CD4-positive, alpha-beta T cell treated with Interleukin-15 for 4 hours (primary cell): ENCODE measurements around the gene WSB1.
"Not testable (repeated sequence)": the region's sequence is repeated elsewhere in the genome, so short reads cannot be mapped to it uniquely, and the experiment has no call there.

Source experiments
- DNase-seq: peaks from one replicate; pipeline ENCODE4 v3.0.0-alpha.2; 2020; ENCODE audit warnings: low spot score

Gene WSB1, protein sequence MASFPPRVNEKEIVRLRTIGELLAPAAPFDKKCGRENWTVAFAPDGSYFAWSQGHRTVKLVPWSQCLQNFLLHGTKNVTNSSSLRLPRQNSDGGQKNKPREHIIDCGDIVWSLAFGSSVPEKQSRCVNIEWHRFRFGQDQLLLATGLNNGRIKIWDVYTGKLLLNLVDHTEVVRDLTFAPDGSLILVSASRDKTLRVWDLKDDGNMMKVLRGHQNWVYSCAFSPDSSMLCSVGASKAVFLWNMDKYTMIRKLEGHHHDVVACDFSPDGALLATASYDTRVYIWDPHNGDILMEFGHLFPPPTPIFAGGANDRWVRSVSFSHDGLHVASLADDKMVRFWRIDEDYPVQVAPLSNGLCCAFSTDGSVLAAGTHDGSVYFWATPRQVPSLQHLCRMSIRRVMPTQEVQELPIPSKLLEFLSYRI

DNA sequence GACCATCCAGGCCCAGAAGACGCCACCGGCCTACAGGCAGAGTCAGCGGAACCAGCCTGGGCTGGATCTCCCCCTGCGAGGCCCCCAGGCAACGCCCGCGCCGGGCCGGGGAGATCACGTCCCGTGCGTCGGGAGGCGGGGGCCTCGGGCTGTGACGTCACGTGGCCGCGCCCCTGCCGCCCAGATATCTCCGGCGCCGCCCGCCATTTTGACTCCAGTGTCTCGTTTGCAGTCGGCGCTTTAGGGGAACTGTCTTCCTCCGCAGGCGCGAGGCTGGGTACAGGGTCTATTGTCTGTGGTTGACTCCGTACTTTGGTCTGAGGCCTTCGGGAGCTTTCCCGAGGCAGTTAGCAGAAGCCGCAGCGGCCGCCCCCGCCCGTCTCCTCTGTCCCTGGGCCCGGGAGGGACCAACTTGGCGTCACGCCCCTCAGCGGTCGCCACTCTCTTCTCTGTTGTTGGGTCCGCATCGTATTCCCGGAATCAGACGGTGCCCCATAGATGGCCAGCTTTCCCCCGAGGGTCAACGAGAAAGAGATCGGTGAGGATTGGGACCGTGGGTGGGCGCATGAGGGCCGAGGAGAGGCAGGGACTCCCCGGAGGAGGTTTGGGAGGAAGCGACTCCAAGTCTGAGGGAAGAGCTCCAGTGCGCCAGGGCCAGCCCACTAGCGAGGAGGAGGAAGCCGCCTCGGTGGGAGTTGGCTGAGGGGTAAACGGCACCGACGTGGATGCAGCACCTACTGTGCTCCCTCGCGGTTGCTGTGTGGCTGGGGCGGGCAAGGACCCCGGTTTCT is at the start of gene WSB1:
WSB1 (plus strand) TSS at position 217 of the 791 bp plus-strand sequence; CDS start at position 499, 282 bp downstream.
- DNase-seq = peak; percentile 91

DNA sequence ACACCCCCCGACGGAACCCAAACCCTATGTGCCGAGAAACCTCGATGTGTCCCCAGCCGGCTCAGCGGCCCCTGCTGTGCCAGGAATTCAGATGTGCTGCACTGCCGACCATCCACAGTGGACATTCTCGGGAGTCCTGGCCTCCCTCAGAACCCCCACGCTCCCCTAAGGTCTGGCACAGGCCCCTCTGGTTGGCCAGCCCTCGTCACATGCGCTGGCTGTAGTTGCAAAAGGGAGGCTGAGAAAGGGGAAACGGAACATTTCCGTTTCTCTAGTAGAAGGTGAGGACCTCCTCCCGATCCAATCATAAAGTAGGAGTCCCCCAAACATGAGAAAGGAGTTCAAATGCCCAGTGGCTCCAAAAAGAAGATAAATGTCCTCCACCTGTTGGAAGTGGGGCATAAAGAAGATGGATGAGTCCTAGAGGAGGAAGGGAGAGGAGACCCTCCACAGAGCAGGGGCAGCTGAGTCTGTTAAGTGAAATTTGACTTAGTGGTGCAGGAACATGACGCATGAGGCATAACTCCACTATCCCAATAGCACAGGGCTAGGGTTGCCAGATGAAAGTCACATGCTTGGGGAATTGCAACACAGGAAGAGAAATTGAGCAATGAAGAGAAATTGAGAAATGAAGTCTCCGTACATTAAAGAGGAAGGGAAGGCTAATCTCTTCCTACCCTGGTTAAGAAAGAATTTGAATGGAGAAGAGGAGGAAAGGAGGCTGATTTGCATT is 49.3 kb upstream of the WSB1 start:
- DNase-seq = peak; percentile 6

DNA sequence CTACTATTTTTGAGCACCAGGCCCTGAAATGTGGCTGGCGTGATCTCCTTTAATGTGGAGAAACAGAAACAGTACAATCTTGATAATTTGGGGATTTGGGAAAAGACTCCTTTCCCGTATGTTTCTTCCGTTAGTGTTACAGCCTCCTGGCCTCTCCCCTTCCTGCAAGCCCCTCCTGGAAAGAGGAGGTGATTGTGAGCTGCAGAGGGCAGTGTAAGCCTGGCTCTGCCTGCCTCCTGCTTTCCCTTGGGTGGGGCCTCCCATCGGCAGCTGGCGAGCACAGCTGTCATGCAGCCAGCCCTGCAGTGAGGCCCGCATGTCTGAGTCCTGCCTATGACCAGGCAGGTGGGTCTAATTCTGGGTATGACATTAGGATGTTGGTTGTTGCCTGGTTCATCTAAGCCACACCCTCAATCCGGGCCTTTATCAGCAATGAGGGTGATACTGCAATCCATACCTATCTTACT is 48.7 kb upstream of the WSB1 start:
- peak; percentile 39 for DNase-seq

DNA sequence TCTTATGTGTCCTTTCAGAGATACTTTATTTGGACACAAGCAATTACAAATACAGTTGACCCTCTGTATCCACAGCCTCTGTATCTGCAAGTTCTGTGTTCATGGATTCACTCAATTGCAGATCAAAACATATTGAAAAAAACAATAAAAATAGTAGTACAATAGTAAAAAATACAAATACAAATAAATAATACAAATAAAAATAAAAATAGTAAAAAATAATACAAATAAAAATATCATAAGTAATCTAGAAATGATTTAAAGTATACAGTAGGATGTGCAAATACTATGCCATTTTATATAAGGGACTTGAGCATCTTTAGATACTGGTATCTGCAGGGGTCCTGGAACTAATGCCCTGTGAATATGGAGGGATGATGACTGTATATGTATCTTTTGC is 47.4 kb upstream of the WSB1 start:
- DNase-seq = no peak

DNA sequence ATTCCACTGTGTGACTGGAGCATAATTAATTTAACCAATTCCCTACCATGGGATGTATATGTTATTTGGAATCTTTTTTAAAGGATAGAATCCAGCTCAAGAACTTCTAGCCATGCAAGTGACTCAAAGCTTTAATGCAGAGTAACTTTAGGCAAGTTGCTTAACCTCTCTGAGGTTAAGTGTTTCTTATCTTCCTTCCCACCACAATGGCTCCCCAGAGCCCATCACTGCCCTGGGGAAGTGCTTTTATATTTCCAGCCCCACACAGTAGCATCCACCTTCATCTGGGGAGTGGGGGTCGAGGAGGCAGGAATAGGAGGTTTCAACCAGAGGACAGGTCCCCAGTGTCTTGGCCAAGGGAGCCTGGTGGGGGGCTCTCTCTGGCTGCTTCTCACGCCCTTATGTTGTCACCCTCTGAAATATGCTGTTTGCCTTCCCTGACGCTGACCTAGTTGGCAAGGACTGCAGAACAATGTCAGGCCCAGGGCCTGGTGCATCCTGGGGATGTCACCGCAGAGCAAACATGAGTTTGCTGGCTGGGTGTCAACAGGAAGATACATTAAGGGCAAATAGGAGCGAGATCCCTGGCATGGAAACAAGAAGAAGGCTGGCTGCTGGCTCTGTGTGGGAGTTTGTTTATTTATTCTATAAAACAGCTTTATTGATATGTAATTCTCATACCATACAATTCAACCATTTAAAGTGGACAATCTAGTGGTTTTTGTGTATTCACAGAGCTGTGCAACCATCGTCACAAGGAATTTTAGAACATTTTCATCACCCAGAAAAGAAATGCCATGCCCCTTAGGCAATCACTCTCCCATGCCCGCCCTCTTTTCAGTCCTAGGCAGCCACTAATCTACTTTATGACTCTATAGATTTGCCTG is 46.6 kb upstream of the WSB1 start:
- DNase-seq = no peak

DNA sequence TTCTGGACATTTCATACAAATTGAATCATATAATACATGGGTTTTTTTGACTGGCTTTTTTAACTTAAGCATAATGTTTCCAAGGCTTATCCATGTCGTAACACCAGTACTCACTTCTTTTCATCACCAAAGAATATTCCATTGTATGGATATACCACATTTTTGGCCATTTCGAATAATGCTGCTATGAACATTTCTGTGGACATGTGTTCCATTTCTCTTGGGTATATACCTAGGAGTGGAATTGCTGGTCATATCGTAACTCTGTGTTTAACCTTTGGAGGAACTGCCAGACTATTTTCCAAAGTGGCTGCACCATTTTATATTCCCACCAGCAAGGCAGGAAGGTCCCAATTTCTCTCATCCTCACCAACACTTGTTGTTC is 46.0 kb upstream of the WSB1 start:
- DNase-seq = no peak

DNA sequence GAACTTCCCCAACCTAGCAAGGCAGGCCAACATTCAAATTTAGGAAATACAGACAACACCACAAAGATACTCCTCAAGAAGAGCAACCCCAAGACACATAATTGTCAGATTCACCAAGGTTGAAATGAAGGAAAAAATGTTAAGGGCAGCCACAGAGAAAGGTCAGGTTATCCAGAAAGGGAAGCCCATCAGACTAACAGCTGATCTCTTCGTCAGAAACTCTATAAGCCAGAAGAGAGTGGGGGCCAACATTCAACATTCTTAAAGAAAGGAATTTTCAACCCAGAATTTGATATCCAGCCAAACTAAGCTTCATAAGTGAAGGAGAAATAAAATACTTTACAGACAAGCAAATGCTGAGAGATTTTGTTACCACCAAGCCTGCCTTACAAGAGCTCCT is 43.1 kb upstream of the WSB1 start:
- DNase-seq = not testable (repeated sequence)

DNA sequence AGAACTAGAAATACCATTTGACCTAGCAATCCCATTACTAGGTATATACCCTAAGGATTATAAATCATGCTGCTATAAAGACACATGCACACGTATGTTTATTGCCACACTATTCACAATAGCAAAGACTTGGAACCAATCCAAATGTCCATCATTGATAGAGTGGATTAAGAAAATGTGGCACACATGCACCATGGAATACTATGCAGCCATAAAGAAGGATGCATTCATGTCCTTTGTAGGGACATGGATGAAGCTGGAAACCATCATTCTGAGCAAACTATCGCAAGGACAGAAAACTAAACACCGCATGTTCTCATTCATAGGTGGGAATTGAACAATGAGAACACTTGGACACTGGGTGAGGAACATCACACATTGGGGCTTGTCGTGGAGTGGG is 39.1 kb upstream of the WSB1 start:
- DNase-seq = not testable (repeated sequence)

DNA sequence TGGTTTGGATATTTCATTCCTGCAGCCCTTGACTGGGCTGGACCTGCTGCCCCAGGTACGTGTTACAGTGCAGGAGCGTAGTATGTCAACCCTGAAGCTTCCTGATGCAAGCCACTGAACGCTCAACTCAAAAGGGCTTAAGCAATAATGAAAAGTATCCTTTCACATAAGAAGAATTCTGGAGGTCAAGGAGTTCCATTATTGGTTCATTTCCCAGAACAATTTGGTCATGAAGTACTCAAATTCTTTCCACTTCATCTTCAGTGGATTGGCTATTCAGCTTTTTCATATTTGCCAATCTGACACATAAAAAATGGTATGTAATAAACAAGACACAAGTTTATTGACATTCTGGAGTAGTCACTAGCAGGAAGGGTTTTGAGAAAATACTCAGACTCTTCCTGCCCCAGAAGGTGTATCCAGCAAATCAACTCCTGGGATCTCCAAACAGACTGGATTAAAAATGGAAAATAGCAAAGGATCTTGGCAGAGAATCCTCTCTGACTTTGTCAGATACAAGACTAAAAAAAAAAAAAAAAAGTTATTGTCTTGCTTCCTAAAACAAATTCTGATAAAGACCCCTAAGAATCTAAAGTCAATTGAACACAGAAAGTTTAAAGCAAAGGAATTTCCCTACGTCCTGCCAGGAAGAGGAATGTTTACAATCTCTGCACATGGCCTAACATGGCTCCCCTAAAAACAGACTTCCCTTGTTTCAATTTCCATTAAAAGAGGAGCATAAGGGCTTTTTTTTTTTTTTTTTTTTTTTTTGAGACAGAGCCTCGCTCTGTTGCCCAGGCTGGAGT is 37.5 kb upstream of the WSB1 start:
- DNase-seq = no peak

DNA sequence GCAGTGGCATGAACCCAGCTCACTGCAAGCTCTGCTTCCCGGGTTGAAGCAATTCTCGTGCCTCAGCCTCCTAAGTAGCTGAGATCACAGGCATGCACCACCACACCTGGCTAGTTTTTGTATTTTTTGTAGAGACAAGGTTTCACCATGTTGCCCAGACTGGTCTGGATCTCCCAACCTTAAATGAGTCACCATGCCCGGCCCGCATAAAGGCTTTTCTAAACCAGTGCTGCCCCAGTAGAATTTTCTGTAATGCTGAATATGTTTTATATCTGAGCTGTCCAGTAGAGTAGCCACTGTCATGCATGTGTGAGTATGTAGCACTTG is 36.9 kb upstream of the WSB1 start:
- DNase-seq = no peak

DNA sequence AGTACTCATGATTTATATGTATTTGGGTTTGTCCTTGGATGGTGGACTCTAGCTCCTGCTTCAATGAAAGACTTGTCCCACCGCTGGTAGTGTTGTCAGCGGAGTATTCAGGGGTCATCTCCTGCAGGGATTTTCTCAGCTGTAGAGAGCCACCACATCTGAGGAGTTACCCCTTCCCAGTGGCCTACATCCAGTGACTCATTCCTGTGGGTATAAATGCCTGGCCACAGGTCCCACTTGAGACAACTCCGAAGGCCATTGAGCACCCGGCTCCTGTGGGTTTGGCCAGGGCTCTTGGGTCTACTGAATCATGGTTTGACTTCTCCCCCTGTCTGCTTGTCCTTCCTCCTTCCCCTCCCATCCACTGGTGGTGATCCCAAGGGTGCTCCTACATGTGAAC is 34.6 kb upstream of the WSB1 start:
- no peak for DNase-seq

DNA sequence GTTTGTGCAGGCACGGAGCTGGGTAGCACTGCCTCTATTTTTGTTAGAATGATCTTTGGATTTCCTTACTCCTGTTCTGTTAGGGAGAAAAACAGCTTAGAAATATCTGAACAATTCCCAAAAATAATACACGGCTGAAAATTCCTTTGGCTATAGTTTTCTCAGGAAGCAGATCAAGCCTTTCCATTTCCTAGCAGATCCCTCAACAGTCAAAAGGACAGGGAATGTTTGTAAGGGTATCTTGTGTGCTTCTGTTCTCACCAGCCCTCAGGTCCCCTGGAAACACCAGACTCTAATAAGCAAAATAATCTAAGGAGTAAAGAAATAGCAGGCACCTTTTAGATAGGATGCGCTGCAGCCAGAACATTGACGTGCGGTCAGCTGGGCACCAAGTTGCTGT is 30.5 kb upstream of the WSB1 start:
- no peak for DNase-seq

DNA sequence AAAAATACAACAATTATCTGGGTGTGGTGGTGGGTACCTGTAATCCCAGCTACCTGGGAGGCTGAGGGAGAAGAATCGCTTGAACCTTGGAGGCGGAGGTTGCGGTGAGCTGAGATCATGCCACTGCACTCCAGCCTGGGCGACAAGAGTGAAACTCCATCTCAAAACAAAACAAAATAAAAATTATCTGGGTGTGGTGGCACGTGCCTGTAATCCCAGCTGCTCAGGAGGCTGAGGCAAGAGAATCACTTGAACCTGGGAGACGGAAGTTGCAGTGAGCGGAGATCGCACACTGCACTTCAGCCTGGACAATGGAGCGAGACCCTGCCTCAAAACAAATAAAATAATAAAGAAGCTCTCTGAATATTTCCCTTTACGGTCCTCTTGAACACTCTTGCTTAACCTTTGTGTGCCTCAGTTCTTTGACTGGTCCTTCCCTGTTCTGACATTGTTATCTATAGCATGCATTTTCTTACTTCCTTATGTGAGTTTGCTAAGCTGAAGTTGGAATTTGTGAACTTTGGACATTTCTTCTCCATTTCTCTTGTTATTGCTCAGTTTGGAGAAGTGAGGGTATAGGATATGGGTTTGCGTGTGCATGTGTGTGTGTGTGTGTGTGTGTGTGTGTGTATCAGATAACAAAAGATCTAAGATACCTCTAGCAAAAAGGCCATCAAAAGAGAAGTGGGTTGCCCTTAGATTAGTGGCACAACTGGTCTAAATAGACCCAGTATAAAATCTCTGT is 29.7 kb upstream of the WSB1 start:
- DNase-seq = no peak

DNA sequence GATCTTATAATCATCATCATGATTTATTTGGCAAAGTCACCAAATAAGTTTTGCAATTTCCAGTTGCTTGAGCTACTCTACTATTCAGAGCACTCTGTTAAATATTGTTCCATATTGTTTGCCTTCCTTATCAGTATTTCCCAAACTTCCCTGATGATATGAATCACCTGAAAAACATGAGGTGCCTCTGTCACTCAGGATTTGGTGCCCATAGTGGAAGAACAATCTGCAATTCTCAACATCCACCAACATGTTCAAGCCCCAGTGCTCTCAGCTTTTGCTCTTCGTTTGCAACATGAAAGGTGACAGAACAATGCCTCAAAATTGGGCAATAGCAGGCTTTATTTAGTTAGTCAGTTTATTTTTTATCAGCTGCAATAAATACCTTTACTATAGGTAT is 28.6 kb upstream of the WSB1 start:
- DNase-seq = no peak

DNA sequence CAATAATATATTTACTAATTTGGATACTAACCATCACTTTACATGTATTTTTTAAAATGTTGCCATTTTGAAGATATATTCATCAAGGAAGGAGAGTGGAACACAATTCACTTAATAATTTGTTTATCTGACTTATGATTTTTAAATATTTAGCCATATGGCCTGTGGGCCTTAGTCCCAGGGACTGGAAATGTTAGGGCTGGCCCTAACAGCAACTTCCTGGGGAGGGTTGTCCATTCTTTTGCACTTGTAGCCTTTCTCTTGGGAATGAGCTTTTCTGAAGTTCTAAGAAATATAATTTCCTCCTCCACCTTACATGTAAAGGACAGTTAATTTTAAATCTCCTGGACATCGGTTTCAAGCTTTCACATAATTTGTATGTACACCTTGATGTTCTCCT is 27.7 kb upstream of the WSB1 start:
- DNase-seq = no peak

DNA sequence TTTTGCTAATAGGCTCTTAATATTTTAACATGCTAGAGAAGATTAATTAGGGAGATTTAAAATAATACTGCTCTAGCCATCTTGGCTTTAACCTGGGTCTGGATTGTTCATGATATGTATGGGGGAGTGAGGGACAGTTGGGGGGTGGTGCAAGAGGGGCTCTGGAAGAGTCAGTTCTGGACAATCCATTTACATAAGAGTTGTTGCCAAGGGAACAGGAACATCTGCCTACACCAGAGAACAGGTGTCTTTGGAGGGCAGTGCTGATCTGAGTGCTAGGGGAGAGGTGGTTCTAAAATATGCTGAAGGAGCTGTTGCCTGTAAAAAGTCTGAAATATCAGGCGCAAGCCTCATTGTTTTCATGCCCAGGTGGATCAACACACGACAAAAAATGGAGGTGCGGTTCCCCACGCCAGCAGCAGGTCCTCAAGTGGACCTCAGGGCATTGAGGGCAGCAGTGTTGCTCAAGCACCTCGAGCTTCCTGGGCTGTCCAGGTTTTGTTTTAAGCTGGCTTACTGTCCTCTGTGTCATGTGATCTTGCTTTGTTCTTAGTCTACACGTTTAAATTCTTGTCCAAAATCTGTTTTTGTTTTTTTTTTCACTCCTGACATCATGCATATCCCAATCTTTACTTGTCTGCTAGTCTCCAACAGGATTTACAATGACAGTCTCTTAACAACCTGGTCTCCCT is 25.4 kb upstream of the WSB1 start:
- no peak for DNase-seq

DNA sequence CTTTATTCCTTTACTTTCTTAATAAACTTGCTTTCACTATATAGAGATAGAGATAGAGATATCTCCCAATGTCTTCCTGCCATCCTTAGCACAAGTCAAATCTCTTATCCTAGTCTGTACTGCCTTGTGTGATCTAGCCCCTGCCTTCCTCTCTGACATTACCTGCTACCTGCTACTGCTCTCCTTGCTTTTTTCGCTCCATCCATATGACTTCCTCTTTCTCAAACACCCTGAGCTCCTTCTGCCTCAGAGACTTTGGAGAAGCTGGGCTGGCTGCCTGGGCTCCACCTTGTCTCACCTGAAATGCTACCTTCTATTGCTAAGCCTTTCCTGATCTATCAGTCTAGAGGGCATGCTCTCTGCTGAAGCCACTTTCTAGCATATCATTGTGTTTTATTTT is 24.7 kb upstream of the WSB1 start:
- no peak for DNase-seq

DNA sequence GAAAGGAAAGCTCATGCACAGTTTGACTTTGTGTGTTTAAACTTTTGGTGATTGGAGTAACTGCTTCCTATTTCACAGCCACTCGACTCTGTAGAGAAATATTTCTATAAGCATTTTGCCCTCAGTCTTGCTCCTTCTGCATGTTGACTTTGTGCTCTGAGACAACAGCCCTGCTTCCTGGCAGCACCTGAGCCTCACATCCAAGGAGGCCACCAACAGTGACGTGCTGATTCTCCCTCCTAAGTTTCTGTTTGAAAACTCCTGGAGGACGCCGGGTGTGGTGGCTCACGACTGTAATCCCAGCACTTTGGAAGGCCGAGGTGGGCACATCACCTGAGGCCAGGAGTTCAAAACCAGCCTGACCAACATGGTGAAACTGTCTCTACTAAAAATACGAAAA is 23.9 kb upstream of the WSB1 start:
- no peak for DNase-seq

DNA sequence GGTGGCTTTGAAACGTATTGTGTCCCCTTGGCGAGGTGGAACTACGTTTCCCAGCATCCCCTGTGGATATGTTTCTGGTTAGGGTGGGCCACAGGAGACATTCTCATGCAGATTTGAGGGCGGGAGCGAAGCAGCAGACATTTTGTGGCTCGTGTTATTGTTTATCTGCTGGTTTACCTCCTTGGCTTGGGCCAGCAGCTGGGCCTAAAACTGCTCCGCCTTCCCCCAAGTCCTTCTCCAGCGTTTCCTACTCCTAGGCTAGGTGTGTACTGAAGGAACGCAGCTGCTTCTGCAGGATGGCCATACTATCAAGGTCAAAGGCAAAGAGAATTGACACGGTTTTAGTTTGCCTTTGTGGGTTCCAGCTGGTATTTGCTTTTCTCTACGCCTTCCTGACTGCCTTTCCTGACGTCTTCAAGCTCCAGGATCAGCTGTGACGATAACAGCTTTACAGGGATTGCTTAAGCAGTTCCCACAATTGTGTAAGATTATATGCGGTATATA is 17.2 kb upstream of the WSB1 start:
- no peak for DNase-seq
